B cell (primary cell): ENCODE results near the gene GASK1A. TPM values are rescaled to one million over a fixed set of nuclear protein-coding genes. Genes with fewer than 3 reads are reported as not detected.

Experiments used
- ATAC-seq: fragments of 200-7000 bp; cut with Tn5 transposase; one replicate; pipeline ENCODE4 v1.10.0; 2021; ENCODE audit warnings: low read depth, mild to moderate bottlenecking, moderate number of reproducible peaks, moderate library complexity
- CTCF ChIA-PET: fragments of 350-600 bp; sonication (Branson Sonifier 250); formaldehyde crosslinking; loops from one replicate; lab custom pipeline; 2021; ENCODE audit warnings: antibody characterized with exemption, inconsistent platforms; lab: Charles Lee
- POLR2A ChIA-PET: fragments of 350-600 bp; sonication (Branson Sonifier 250); formaldehyde crosslinking; loops from one replicate; lab custom pipeline; 2021; ENCODE audit warnings: antibody characterized with exemption; lab: Charles Lee
- DNase-seq: peaks from one replicate; pipeline ENCODE4 v3.0.0; 2013
- H2AFZ ChIP-seq: 2 replicates; pipeline ENCODE4 v1.6.1; 2012; ENCODE audit warnings: mild to moderate bottlenecking, low read depth, low read length; ENCODE audit not compliant: insufficient read depth, poor library complexity, severe bottlenecking
- H3K27ac ChIP-seq, 2 donors: 1 replicate in 1 of 2; 2 replicates in 1 of 2; pipeline ENCODE4 v1.5.1; 2012 to 2013; ENCODE audit warnings: low read length in 2 of 2, mild to moderate bottlenecking in 2 of 2, moderate library complexity in 1 of 2
- H3K27me3 ChIP-seq, 4 experiments: fragments of 200-600 bp in 1 of 4; sonication (generic) in 1 of 4; replicated peaks in 1 of 4; 1 replicate in 2 of 4; 2 replicates in 2 of 4; pipeline versions ENCODE4 v1.6.1 to v1.7.0; 2013 to 2016; ENCODE audit warnings: low read length in 3 of 4, mild to moderate bottlenecking in 2 of 4, mixed read lengths in 1 of 4, moderate library complexity in 1 of 4; ENCODE audit not compliant: insufficient read depth in 4 of 4, control insufficient read depth in 3 of 4; ENCODE audit errors: control extremely low read depth in 1 of 4
- H3K36me3 ChIP-seq, 2 experiments: replicated peaks in 1 of 2; 1 replicate in 1 of 2; 2 replicates in 1 of 2; pipeline versions ENCODE4 v1.6.1 to v1.7.1; 2013; ENCODE audit warnings: low read length in 1 of 2; ENCODE audit not compliant: insufficient read depth in 2 of 2, control insufficient read depth in 1 of 2; ENCODE audit errors: control extremely low read depth in 1 of 2, extremely low read depth in 1 of 2
- H3K4me1 ChIP-seq, 2 donors: fragments of 200-600 bp in 1 of 2; sonication (generic) in 1 of 2; 1 replicate in 1 of 2; 2 replicates in 1 of 2; pipeline versions ENCODE4 v1.5.1 to v1.6.1; 2013 to 2017; ENCODE audit warnings: low read length in 2 of 2; ENCODE audit not compliant: control insufficient read depth in 2 of 2, insufficient read depth in 2 of 2
- H3K4me2 ChIP-seq: replicated peaks from 2 replicates; pipeline ENCODE3; 2012; ENCODE audit warnings: mild to moderate bottlenecking, low read depth, low read length; ENCODE audit not compliant: poor library complexity, severe bottlenecking
- H3K4me3 ChIP-seq, 5 experiments: fragments of 200-600 bp in 1 of 5; sonication (generic) in 1 of 5; 1 replicate in 3 of 5; 2 replicates in 2 of 5; pipeline versions ENCODE4 v1.5.1 to v1.7.0; 2011 to 2016; ENCODE audit warnings: low read length in 4 of 5, mild to moderate bottlenecking in 4 of 5, low read depth in 2 of 5, control low read depth in 1 of 5, moderate library complexity in 1 of 5; ENCODE audit not compliant: insufficient read depth in 1 of 5; ENCODE audit errors: control extremely low read depth in 1 of 5, extremely low read depth in 1 of 5
- H3K79me2 ChIP-seq: fragments of 200-600 bp; sonication (generic); one replicate; pipeline ENCODE4 v1.6.0; 2016; ENCODE audit warnings: low read length; ENCODE audit not compliant: control insufficient read depth, insufficient read depth
- H3K9ac ChIP-seq: fragments of 200-600 bp; sonication (generic); 2 replicates; pipeline ENCODE4 v1.6.1; 2017; ENCODE audit warnings: mild to moderate bottlenecking, low read length, moderate library complexity
- H3K9me3 ChIP-seq, 3 donors: one replicate each; pipeline versions ENCODE4 v1.6.1 to v1.7.1; 2013; ENCODE audit warnings: low read length in 2 of 3; ENCODE audit not compliant: control insufficient read depth in 2 of 3, insufficient read depth in 1 of 3; ENCODE audit errors: control extremely low read depth in 1 of 3
- H4K20me1 ChIP-seq: 2 replicates; pipeline ENCODE4 v1.6.0; 2012; ENCODE audit warnings: mild to moderate bottlenecking, low read length; ENCODE audit not compliant: insufficient read depth, control insufficient read depth, poor library complexity, severe bottlenecking
- H3K27ac Mint-ChIP-seq: one replicate; pipeline ENCODE4 v1.8.0; 2021; ENCODE audit warnings: mixed read lengths
- H3K27me3 Mint-ChIP-seq: one replicate; pipeline ENCODE4 v1.8.0; 2021; ENCODE audit warnings: mixed read lengths
- H3K4me1 Mint-ChIP-seq: one replicate; pipeline ENCODE4 v1.8.0; 2021; ENCODE audit warnings: mixed read lengths
- H3K4me3 Mint-ChIP-seq: one replicate; pipeline ENCODE4 v1.8.0; 2021; ENCODE audit warnings: mixed read lengths
- H3K9me3 Mint-ChIP-seq: one replicate; pipeline ENCODE4 v1.8.0; 2022; ENCODE audit warnings: mixed read lengths; ENCODE audit not compliant: insufficient read depth
- CTCF ChIP-seq: fragments of 200-600 bp; IDR thresholded peaks from one replicate; pipeline ENCODE4 v1.8.0; 2022; ENCODE audit warnings: antibody characterized with exemption, mild to moderate bottlenecking
- EZH2 ChIP-seq: IDR thresholded peaks from 2 replicates; pipeline ENCODE4 v1.6.1; 2012; ENCODE audit warnings: borderline replicate concordance, low read depth, mild to moderate bottlenecking, moderate library complexity, low read length; ENCODE audit not compliant: insufficient read depth, poor library complexity, severe bottlenecking
- WGBS: methylation state at CpG from one replicate; pipeline ENCODE4 v1.1.5; 2013; ENCODE audit warnings: missing lambda C conversion rate; ENCODE audit not compliant: insufficient coverage; 5-methylcytosine and 5-hydroxymethylcytosine counted together
- intact Hi-C: fragments of 100-400 bp; cut with micrococcal nuclease; formaldehyde crosslinking; loops from one replicate; pipeline ENCODE4 v1.10.0; 2022
- polyA plus RNA-seq: library from polyadenylated mRNA; depleted of rRNA; stranded (reverse); fragments of >200 nt; gene quantifications from 2 replicates; pipeline ENCODE4 v1.2.3, GENCODE V29; 2012
- total RNA-seq, 2 donors: library from RNA; stranded (reverse); fragments of 120-200 nt in 1 of 2; gene quantifications; 1 replicate in 1 of 2; 2 replicates in 1 of 2; pipeline versions ENCODE4 v1.2.3 to v1.2.4, GENCODE V29; 2013 to 2022

GASK1A gene
- total and polyA plus RNA-seq, 2 donors (not counting 1 experiment from before 2014, with no cell fraction given): not detected

DNA sequence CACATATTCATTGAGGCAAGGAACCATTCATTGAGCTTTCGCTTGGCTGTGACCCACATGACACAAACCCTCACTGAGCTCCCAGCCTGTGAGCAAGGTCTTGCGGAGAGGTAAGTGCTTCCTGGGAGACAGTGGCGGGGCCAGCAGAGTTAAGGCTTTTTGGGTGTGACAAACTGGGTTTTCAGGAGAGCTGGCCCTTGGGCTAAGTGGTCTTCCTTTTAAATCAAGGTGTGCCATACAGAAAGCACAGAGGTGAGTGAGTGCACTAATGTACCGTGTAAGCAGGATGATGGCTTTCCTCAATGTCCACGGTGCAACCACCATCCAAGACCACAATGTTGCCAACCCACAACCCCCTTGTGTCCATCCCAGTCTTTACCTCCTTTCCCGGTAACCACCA lies 98.2 kb downstream of the GASK1A start:
- no peaks in the 10 kb centered on the region for H3K4me1 ChIP-seq
- no peak overlapping the region for H3K4me2 ChIP-seq
- no peaks in the 10 kb centered on the region for H3K9me3 Mint-ChIP-seq
- no peaks in the 10 kb centered on the region for H4K20me1 ChIP-seq
- H3K27ac Mint-ChIP-seq: no peak overlapping the region
- CTCF ChIA-PET: interaction anchor here (0.6 kb wide), 1 partner anchor 16 kb away, joined by 3 read pairs; no protein-coding TSS in a partner anchor
- DNase-seq: no peak
- intact Hi-C loops: no loop called here
- H3K4me1 Mint-ChIP-seq: no peaks in the 10 kb centered on the region
- POLR2A ChIA-PET: no interaction called here
- peaks cover 7% of the 10 kb centered on the region for H3K27me3 Mint-ChIP-seq
- no peak overlapping the region for H3K27ac ChIP-seq
- H3K9ac ChIP-seq: no peak overlapping the region
- H3K9me3 ChIP-seq: peaks cover 0 to 14% (median 0%) of the 10 kb centered on the region in 3 donors
- no peak overlapping the region for H3K4me3 Mint-ChIP-seq
- H3K36me3 ChIP-seq: peaks cover 0 to 6% of the 10 kb centered on the region in 2 experiments
- TF ChIP-seq CTCF: no peak
- no peak for TF ChIP-seq EZH2
- H3K27me3 ChIP-seq: no peaks in the 10 kb centered on the region
- 94% methylated on average over 5 of the region's 6 CpGs for WGBS
- no peak overlapping the region for H3K4me3 ChIP-seq
- no peaks in the 10 kb centered on the region for H3K79me2 ChIP-seq
- no peak overlapping the region for H2AFZ ChIP-seq
- no peak for ATAC-seq

GRCh38 chr3:43077707-43078106 lies 98.6 kb downstream of the GASK1A start:
- no peak for DNase-seq
- Mint-ChIP-seq H3K4me3 (no peak overlapping the region), H3K4me1 (no peaks in the 10 kb centered on the region), H3K9me3 (peaks cover 2% of the 10 kb centered on the region), H3K27ac (no peak overlapping the region), H3K27me3 (peaks cover 4% of the 10 kb centered on the region)
- Histone ChIP-seq H4K20me1 (no peaks in the 10 kb centered on the region), H3K4me1 (no peaks in the 10 kb centered on the region), H3K79me2 (no peaks in the 10 kb centered on the region), H3K9me3 (peaks cover 0 to 16% (median 0%) of the 10 kb centered on the region in 3 donors), H3K36me3 (peaks cover 0 to 6% of the 10 kb centered on the region in 2 experiments), H3K4me2 (no peak overlapping the region), H3K27me3 (no peaks in the 10 kb centered on the region), H3K9ac (no peak overlapping the region), H2AFZ (no peak overlapping the region), H3K27ac (no peak overlapping the region), H3K4me3 (no peak overlapping the region)
- intact Hi-C loops: no loop called here
- TF ChIP-seq CTCF (no peak), EZH2 (no peak)
- ChIA-PET CTCF (interaction anchor here (0.6 kb wide), 1 partner anchor 16 kb away, joined by 3 read pairs; no protein-coding TSS in a partner anchor), POLR2A (no interaction called here)
- ATAC-seq: no peak
